ENCODE results near the gene HGFAC.

- no peak for TF ChIP-seq GATA2 (IDR thresholded peaks at IDR 0.05; ENCODE audit: low read depth, low read length)
- no peak for TF ChIP-seq GATA3 (IDR thresholded peaks at IDR 0.05; ENCODE audit: low read depth, low read length)
Observed at GRCh38 chr4:3427706-3428446, 13.9 kb upstream of the HGFAC start.
